Activated gamma-delta T cell (primary cell): ENCODE measurements around the gene SEMA4C.

Source experiments
- DNase-seq: peaks from one replicate; lab custom pipeline; 2025; lab: John Stamatoyannopoulos, UW

Gene SEMA4C

DNA sequence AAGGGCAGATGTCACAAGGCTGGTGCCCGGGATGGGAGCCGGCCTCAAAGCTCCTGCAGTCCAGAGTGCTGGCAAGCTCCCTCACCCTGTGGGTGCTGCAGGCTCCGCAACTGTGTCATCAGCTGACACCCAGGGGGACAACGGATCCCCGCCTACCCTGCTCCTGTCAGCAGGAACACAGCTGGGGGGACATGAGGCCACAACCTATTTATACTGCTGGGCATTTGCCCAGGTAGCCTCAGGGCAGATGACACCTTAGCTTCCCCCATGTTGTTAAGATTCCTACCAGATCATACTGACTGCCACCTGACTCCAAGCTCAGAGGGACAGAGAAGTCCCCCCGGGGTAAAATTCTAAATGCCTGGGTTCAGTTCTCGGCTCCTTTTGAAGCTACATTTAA is 27.3 kb downstream of the SEMA4C start:
- no peak for DNase-seq

DNA sequence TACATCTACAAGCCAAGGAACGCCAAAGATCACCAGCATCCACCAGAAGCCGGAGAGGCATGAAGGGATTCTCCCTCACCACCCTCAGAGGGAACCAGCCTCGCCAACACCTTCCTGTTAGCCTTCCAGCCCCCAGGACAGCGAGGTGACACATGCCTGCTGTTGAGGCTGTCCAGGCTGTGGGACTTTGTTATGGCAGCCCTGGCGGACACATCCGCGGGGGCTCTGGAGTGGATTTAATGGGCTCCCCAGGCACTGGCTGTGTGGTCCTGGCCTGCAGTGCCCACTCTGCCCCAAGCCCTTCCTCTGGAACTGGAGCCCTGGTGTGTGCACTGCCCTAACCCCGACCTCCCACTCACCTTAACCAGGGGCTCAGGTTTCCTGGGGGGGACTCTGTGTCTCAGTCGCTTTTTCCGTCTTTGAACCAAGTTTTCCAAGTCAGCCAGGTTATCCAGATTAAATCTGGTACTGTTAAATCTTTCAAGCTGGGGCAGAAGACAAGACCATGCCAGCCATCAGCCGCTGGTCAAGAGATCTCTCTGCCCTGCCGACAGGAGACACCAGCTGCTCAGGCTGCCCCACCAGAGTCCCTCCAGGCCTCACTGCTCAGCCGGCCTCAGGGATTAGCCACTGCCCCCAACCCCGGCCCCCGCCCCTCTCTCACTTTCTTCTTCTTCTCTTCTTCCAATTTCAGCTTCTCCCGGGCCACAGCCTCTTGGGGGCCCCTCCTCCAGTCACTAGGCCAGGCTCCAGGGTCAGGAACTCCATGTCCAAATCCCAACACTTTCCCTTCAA is 28.0 kb downstream of the SEMA4C start:
- no peak for DNase-seq

DNA sequence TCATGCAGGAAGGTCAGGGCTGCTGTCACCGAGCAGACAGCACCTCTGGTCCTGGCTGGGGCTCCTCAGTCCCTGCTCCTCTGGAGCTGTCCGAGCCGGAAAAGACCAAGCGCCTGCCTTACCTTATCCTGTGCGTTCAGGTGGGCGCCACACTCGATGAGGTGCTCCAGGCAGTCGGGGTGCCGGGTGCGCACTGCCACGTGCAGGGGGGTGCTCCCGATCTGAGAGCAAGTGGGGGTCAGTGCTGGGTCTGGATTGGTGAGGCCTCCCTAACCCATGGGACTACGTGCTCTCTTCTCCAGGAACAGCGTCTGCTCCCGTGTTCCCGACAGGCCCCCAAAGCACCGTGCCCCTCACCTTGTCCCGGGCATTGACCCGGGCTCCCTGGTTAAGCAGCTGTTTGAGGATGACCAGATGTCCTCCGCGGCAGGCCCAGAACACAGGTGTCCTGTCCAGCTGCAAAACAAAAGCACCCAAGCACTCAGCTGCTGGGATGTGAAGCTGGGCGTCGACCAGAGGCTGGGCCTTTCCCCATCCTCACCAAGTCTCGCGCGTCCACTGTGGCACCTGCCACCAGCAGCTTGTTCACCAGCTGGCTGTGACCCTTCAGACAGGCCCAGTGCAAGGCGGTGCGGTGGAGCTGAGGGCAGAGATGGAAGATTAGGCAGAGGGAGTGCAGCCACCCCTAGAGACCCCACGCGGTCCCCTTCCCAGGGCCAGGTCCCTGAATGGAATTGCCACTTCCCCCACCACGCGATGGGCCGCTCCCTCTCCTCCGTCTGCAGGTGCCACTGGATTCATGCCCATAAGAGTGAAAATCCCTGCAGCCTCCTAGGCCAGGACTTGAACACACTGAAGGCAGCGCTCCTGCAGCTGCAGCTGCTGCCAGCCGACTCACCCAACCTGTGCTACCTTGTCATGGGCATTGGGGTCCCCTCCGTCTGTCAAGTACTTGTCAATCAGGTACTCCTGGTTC is 29.7 kb downstream of the SEMA4C start:
- DNase-seq, result no peak

DNA sequence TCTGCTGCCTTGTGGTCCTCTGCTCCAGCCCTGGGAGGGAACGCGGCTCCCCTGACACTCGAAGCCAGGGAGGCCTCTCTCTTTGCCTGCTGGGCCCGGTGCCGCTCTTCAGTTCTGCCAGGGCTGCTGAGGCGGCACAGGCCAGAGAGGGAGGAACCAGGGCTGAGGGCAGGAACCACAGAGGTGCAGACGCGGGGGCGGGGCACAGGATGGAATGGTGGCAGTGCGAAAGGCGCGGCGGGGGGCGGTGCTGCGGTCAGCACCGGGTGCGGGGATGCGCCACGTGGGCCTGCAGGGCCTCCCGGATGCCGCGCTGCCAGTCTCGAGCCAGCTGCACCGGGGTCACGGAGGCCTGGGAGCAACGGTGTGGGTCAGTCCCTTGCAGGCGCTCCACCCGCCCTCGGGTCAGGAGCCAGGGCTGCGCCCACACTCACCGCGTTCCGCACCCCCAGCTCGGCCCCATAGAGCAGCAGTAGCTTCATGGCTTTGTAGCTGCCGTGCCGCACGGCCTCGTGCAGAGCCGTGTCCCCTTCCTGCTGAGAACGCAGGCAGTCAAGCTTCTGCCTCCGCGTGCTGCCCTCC is 30.5 kb downstream of the SEMA4C start:
- DNase-seq, result peak; percentile 80

DNA sequence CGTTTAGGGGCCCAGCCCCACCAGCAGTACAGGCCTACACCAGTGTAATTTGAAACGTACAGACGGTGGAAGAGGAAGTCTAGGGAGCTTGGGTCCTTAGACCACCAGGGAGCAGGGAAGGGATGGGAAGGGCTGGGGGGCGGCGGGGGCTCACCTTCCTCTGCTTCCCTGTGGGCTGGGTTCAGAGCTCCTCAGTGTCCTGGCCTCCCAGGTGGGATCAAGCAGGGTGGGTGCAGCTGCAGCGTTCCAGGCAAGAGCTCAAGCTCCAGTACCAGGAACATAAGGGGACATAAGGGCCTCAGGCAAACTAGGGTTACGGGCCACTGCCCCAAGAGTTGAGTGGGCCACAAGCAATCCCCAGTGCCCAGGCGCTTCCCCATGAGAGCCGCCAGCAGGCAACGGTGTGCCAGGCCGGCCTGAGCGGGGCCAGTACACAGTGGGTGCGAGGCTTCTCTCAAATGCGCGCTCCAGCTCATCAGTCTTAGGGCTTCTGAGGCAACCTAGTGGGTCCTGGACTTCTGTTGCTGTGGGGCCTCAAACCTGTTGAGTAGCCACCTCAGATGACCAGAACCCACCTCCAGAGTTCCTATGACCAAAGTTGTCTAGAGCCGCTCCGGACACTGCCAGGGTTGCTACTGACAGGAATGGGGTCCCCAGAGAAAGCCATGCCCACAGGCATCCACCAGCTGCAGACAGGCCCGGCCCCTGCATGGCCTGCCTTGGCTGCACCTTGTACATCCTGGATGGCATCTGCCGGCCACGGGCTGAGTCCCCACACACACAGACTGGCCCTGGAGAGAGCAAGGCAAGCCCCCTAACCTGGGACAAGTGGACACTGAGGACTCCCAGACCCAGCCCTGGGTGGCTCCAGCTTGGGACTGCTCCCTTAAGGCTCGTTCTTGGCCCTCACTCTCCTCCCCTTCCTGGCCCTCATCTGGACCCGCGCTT is 31.3 kb downstream of the SEMA4C start:
- no peak for DNase-seq

DNA sequence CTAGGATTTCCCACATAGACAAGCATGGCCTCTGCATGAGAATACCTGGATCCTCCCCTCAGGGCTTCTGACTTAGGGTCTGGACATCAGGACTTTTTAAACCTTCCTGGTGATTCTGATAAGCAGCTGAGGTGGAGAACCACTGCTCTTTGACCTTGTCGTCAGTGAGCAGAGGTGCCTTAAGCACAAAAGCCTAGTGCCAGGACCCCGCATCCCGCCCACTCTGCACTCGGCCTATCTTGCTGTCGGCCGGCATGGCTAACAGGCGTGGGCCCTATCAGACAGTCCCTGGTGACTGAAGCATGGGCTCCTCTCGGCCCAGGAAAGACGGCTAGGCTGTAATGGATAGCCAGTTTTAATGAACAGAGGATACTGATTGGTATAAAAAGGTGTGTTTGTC is 32.3 kb downstream of the SEMA4C start:
- no peak for DNase-seq

DNA sequence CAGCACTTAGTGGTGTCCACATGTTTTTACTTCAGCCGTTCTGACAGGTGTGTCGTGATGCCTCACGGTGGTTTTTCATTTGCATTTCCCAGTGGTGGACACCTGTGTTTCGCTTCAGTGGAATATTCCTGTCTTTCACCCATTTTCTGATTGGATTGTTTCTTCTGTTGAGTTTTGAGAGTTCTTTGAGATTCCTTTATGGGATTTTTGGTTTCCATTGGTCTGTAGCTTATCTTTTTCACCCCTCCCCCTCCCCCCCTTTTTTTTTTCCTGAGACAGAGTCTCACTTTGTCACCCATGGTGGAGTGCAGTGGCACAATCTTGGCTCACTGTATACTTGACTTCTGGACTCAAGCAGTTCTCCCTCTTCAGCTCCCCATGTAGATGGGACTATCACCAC is 34.0 kb downstream of the SEMA4C start:
- DNase-seq, result no peak

DNA sequence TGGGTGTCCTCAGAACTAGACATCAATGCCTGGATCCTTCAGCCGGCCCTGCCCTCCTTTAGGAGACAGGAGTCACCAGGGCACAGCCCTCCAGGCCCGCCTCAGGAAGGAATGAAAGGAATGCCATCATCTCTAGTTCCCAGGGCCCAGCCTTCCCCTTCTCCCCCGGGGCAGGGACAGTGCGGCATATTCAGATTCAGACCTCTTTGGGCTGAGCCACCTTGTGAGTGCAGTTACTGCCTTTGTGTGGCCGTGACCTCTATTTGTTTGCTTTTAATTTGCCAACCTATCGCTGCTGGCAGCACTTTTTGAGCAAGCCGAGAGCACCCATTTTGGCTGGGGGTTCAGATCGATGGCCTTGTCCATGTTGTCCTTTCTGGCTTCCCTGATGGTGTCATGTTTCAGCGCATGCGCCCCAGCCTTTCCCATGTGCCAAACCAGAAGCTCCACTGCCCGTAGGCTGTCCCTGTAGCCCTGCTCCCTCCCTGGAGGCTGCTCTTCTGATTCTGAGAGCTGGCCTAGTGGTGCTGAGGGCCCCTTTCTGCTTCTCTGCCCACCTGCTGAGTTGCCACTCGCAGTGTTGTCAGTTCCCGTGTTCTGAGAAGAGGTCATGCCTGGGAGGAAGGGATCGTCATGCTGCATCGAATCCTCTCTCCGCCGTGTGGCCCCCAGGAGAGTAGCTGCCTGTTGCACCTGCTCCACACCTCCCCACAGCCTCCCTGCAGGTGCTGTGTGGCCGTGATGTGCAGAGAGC is 36.9 kb downstream of the SEMA4C start:
- DNase-seq, result no peak

DNA sequence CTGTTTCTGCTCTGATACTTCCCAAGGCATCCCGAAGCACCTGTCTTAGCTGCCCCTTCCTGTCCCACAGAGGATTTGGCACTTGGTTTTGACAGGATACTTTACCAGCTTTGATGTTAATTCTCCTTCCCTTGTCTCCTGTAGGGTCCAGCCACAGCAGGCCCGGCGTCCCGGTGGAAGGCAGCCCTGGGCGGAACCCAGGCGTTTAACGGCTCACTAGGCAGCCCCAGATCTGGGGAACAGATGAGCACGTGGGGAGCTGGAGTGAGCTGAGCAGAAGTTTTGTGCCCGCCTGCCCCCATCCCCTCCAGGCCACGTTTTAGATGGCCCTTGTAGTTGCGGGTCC is 37.5 kb downstream of the SEMA4C start:
- no peak for DNase-seq

DNA sequence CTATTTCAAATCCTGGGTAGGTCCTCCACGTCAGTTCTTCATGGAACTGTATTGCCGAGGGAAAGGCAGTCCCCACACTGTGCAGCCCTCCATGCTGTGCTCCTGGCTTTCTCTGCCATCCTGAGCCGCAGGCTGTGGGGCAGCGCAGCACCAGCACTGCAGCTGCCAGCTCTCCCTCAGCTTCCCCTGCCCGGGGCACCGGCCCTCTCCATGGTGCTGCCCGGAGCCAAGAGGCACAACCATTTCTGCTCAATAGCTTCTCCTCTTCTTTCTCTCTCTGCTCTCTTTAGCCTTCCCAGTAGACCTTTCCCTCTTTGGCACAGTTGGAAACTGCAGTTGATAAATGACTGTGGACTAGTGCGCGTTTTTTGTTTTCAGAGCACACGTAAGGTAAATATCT is 38.2 kb downstream of the SEMA4C start:
- no peak for DNase-seq

DNA sequence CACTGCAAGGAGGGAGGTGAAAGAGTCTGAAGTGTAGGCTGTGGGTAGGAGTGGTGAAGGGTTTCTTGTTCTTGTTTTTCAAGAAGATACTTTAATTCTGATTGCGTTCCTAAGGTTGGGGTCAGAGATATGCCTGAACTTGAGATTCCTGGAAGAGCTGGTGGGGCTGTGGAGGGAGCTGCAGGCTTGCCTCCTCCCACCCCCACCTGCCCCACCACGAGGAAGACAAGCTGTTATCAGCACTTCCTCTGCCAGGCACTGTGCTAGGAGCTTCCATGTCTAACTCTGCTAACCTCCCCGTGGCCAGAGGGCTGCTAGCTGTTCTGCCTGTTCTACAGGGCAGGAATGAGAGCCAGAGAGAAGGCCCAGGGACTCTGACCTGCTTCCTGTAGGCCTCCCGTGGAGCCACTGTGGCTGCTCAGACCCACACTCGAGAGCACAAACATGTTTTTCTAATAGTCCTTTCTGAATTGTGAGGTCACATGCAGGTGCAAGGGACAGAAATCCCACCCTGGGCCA is 39.8 kb downstream of the SEMA4C start:
- no peak for DNase-seq

DNA sequence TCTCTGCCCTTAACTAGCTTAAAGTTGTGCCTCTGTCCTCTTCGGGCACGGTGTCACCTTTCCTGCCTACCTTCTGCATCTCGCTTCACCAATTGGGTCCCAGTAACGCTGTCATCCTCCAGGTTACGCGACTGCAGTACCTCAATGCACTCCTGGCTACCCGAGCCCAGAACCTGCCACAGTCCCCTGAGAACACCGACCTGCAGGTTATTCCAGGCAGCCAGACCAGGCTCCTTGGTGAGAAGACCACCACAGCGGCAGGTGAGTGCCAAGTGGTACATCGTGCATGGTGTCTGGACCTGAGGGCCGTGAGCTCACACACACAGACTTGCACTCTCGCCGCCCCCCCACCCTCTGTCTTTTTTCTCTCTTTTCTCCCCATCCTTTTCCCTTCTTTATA is 41.0 kb downstream of the SEMA4C start:
- no peak for DNase-seq

DNA sequence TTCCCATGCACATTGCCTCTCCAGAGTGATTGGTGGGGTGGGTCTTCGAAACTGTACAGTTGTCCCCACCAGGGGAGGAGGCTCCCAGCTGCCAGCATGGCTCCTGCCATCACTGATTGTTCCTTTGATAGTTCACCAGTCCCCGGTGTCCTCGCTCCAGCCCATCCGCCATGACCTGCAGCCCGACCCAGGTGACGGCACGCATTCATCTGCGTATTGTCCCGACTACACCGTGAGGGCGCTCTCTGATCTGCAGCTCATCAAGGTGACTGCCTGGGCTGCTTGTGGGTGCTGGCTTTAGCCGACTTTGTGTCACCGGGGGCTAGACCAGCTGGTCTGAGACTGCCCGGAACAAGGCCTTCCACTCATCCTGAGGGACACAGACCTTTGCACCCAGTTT is 41.4 kb downstream of the SEMA4C start:
- DNase-seq, result no peak

DNA sequence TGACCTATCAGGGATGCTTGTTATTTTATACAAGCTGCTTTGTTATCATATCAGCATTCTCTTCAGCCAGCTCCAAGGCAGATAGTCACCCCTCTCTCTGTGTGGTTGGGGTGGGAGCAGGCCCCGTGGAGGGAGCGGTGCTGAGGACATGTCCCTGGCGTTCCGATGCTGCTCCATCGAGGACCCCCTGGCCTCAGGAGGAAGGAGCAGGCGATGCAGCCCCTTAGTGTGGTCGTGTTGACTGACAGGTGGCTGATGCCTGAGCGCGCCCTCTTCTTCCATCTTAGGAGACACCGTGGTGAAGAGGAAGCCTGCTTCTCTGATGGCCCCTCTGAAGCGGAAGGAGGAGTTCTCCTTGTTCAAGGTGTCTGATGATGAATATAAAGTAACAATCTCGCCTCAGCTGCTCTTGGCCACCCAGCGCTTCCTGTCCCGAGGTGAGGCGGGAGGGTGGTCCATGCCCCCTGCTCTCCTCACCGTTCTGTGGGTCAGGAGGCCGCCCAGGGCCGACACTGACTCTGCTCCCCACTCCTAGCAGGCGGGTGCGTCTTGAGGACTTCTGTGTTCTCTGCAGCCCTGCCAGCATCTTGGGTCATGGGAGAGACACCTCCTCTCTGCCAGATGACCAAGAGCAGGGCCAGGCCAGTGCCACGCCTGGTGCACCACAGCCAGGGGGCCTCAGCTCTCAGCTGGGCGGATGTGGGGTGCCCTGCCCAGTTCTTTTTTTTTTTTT is 43.2 kb downstream of the SEMA4C start:
- no peak for DNase-seq

DNA sequence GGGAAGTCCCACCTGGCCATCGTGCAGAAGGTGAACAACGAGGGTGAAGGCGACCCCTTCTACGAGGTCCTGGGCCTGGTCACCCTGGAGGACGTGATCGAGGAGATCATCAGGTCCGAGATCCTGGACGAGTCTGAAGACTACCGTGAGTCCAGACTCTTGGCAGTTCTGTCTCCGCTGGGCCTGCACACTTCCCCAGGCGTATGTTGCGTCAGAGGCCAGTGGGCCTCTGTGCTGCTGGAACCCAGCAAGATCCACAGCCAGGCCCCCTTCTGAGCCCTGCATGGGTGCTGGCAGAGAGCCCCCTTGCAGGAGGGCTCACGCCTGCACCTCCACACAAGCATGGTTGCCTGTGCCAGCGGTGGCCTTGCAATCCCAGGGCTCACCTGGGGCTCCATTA is 44.8 kb downstream of the SEMA4C start:
- no peak for DNase-seq

DNA sequence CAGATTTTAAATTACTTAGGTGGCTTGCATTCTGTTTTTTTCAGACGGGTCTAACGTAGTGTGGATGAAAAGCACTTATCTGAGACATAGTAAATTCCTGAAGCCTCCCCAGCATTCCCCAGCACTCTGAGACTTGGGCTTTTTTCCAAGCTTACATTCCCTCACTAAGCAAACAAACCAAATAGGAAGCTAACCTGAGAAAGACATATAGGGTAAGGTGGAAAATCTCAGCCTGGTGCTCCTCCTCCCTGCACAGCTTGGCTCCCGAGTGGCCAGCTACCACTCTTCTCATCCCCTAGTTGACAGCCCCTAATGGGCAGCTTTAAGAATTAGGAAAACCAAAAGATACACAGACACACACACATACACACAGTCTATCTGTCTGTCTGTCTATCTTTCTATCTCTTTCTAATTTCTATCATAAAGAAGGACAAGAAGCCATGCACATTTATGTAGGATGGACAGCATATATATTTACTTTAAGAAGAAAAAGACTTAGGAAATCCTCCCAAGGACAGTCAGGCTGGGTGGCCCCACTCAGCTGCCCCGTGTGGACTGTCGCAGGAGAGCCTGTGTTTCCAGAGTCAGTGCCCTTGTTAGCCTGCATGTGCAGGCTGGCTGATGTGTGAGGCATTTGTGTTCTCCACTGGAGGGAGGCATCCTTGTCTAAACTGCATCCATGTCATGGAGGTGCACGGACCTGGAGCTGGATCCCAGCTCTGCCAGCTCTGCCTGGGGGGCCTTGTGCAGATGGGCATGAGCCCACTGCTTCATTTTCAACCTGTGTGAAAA is 45.6 kb downstream of the SEMA4C start:
- no peak for DNase-seq

DNA sequence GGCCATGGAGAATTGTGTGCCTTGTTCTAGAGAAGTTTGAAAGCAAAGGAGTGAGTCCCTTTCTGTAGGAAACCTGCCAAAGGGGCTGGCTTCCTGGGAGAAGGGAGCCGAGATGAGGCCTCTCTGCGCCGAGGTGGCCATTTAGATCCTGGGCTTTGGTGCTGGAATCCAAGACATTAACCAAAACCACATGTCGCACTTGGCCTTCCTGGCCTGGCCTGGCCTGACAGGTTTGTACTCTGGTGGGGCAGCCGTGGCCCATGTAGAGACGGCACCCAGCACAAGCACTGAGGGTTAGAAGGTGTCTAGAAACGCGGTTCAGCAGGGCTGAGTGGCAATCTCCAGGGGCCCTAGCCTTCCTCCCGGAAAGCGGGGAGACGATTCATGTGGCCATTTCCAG is 46.7 kb downstream of the SEMA4C start:
- no peak for DNase-seq

DNA sequence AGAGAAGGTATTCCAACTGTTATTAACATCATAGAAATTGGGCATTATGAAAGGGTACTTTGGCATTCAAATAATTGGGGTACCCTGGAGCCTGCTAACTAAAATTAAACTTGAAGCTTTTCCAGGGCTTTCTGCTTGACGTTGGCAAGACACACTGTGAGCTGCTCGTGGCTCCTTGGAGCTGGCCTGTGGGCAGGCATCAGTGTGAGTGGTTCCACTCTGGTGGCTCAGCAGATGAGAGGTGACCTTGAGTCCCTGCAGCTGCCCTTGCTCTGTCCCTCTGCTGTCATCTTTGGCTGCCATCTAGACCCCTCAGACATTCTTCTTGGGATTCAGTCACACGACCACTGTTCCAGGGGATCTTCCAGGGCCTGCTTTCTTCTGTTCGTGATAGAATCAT is 47.1 kb downstream of the SEMA4C start:
- no peak for DNase-seq

DNA sequence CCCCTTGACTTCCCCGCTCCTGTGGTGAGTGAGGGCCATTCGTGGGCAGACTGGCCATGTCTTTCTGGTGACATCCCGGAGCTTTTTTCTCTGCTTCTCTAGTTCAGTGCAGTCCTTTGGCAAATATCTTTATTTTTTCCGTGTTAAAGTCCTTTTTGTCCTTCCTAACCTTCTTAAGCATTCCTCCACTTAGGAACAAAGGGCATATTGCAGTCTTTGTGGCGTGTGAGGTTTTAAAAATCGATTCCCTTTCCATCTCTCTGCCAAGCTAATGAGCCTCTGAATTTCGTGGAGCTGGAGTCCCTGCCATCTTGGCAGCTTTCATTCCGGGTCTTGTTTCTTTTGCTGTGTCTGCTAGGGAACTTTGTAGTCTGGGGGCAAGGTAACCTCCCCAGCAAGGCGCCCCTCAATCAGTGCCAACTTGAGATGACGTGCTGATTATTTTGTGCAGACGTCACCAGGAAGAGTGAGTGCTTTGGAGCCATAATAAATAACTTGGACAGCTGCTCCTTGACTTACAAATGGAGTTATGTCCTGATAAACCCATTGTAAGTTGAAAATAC is 48.7 kb downstream of the SEMA4C start:
- no peak for DNase-seq
